ENCODE results near the gene NRG3.

The NRG3 gene

DNA sequence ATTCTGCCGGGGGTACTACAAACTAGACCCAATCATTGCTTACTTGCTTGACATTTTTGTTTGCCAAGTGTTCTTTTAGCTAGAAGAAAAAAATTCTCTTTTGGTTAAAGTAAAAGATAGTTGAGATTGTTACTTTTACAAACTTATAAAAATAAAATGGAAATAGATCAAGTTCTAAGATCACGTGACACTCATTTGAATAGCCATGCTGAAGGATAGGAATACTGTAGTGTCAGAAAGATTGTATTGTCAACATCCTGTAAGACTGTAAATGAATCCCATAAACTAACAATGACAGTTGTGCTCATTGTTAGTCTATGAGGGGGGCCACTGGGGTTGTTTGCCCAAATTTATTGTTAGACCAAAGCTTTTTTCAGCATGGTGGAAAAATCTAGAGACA is 10.5 kb downstream of the NRG3 start:
- DNase-seq = no peak

DNA sequence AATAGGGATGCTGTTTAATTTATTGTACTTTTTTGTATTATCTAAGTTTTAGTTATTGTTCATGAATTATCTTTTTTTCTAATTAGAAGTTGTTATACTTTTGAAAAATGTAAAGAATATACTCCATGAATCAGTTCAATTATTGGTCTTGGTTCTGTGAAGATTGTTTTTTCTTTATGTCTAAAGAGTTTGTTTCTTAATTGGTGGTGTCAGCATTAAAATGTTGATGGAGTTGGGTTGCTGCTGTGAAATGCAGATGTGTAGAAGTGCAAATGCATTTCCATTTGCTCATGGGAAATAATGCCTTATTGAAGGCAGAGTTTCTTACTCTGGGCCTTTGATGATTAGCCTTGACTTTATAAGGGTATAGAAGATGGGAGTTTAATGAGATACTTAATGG is 11.9 kb downstream of the NRG3 start:
- DNase-seq = no peak

DNA sequence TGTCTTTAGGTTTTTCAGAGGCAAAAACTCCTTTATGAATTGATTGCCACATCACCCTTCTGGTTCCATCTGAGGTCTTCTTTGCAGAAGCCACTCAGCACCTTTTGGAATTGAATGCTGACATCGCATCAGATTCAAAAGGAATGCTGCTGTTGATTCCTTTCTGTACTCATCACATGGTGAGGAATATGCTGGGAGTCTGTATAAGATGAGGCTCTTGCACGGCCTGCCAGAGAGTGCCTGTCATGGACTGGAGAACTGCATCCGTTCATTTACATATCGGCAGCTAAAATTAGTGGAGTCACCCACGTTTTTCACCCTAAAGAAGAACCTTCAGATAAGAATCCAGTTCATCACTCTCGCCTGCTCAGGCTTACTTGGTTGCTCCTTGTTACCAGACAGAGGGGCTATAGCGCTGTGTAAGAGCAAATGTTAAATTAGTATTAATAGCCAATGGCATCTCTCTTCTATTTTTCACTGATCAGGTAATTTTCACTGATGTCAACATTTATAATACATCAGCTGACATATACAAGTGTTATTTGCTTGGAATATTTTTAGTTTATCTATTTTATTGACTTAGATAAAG is 14.3 kb downstream of the NRG3 start:
- DNase-seq = no peak

- DNase-seq = no peak
These were observed 19.6 kb downstream of the NRG3 start for GRCh38 chr10:81894616-81895015.

- no peak for DNase-seq
These were observed 23.5 kb downstream of the NRG3 start for GRCh38 chr10:81898518-81898917.

DNA sequence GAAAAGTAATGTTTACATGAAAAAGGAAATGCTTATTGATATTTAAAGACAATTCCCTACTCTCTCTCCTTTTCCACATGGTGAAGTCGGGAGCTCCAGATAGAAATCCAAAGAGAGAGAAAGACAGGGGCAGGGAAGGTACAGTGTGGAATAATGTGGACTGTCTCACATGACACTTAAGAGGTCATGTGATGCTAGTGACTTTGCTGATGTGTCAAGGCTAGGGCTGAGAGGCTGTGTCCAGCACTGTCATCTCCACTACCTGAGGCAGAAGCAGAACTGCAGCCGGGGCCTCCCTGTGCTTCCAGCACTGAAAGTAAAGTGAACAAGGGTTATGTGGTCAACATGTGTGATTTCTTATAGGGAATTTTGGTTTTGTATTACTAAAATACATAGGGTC is 26.0 kb downstream of the NRG3 start:
- DNase-seq = no peak

GRCh38 chr10:81903472-81903871 is 28.5 kb downstream of the NRG3 start:
- no peak for DNase-seq

DNA sequence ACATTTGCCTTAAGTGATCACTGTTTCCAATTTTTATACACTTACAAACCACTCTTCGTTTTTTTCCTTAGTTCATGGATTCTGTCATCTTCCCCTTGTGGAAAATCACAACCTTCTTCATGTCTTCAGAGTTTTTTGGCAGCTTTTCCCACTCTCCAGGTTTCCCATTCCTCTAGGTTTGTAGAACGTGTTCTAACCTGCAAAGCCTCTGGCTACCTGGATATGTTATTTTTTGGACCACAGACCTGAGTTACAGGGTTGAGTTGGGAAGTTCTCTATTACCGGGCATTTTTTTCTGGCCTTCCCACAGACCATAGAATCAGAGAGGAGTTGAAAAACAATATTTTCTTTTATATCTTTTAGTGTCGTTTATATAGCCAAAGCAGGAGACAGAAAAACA is 30.2 kb downstream of the NRG3 start:
- DNase-seq = no peak

GRCh38 chr10:81909453-81909852 is 34.5 kb downstream of the NRG3 start:
- DNase-seq = no peak

- no peak for DNase-seq
These were observed 36.3 kb downstream of the NRG3 start for GRCh38 chr10:81911328-81911727.

DNA sequence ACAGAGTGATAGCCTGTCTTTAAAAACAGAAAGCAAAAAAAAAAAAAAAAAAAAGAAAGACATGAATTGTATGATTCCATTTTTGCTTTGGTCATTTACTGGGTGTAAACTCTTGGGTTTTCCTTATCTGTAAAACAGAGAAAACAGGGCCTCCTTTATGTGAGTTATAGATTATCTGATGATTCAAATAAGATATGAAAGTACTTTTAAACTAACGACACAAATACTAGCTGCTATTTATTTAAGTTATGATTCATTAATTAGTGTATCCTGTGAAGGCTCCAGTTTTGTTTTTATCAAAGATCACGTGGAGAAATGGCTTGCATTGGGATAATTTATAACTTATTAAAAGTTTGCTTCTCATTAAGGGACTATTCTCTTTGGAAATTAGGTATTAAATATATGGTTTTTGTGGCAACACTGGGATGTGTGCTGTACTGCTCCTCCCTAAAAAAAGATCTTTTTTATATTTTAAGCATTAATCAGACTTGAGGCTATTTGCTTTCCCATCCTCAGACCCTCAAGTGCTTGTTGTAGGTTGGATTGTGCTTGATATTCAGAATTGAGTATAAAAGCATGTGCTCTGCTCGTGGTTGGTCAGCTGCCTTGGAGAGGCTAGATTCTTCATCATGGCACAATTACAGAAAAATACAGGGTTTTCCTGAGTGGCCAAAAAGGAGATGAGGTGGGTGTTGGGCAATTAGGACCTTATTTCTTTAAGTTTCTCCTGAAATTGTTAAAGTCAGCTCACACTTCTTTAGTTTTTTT is 39.9 kb downstream of the NRG3 start:
- DNase-seq = no peak

- DNase-seq = no peak
These were observed 40.5 kb downstream of the NRG3 start for GRCh38 chr10:81915504-81915897.

DNA sequence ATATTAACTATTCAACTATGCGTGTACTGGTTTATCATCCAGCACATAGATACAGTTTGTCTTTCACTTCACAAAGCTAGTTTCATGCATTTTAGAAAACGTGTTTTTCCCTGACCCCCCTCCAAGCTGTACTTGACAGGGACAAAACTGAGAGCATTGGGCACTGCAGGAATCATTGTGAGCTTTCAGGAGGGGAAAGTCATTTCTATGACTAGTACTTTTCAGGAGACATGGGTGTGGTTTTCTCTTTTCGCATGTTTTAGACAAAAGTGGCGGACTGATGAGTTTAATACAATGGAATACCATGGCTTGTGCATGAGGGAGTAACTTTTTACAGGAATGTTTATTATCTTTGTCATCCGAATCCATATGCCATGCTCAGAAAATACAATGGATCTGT is 42.7 kb downstream of the NRG3 start:
- no peak for DNase-seq

- DNase-seq = no peak
These were observed 43.8 kb downstream of the NRG3 start for GRCh38 chr10:81918766-81919165.

- no peak for DNase-seq
These were observed 45.3 kb downstream of the NRG3 start for GRCh38 chr10:81920213-81920829.

DNA sequence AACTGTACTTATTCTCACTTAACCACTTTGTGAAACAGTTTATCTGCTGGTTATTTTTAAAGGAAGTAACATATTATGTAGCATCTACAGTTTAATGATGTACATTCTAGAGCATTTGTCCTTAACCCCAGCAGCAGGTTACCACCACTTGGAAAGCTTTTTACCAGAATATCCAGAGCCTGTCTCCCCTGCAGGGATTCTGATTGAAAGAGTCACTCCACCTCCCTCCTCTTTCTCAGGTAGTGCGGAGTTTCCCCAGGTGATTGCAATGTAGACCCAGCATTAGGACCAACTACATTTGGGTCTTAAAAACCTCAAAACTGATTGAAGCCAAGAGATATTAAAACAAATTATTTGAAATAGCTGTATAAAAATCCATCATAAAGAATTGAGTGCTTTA is 53.1 kb downstream of the NRG3 start:
- DNase-seq = no peak

GRCh38 chr10:81943583-81943982 is 68.6 kb downstream of the NRG3 start:
- no peak for DNase-seq

DNA sequence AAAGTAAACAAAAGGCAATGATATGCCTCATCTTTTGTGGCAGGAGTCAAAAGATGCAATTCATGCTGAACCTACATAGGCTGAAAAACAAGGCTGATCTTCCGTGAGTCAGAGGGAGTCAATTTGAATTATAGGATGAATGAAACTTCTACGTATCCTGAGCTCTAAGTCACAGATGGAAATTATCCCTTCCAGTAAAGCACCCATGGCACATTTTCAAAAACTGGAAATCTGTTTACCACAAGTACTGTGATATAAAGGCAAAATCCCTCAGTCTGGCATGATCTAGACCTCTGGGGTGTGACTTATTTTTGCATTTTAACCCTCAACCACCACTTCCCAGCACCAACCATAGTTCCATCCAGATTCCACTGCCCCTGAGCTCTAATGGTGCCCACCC is 69.6 kb downstream of the NRG3 start:
- DNase-seq = no peak

GRCh38 chr10:81949283-81949682 is 74.3 kb downstream of the NRG3 start:
- no peak for DNase-seq

GRCh38 chr10:81950358-81950757 is 75.4 kb downstream of the NRG3 start:
- no peak for DNase-seq

- no peak for DNase-seq
These were observed 78.4 kb downstream of the NRG3 start for GRCh38 chr10:81953420-81953819.

GRCh38 chr10:81957976-81958375 is 83.0 kb downstream of the NRG3 start:
- DNase-seq = no peak

DNA sequence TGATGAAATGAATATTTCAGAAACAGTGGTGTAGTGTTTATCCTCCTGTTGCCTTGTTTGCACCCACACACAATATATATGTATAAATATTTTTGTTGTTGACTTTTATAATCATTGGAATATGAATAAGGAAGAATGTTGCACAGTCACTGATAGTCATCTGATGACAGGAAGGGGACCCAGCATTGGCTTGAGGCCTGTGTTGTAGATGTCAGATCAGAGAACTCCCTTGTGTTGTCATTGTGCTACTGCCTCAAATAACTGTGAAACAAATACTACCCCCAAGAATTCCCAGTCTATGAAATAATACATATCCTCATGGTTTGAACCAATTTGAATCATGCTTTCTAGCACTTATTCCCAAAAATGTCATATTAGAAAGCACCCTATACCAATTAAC is 84.0 kb downstream of the NRG3 start:
- no peak for DNase-seq

DNA sequence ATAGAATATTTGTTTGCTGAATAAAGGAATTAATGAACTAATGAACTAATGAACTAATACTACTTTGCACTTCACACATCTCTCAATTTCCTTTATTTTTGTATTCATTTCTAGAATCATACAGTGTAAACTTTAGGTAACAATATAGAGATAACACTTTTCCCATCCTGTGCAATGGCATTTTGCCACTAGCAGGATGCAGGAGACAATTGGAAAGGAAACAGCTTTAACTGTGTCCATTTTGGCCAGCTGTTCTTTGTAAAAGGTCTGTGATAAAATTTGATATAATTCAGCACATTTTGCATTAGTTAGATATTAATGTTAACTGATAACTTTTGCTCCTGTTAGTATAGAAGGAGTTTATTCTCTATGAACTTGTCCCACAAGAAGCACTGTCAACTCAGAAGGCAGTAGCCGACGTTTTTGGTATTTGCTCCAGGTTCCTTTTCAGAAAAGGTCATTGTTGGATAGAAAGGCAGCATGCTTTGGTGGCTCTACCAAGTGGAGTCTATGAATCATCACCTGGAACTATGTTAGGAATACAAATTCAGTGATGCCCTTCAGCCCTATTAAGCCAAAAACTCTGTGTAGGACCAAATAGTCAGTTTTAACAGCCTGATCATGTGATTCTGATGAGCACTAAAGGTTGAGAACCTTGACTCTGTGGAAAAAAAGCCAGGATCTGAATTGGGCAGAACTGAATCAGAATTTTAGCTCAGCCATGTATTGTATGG is 86.6 kb downstream of the NRG3 start:
- no peak for DNase-seq

Measured in activated effector memory CD4-positive, alpha-beta T cell treated with Interleukin-2 at 50 U/mL for 16 hours (primary cell).